PFSK-1 (cell line): ENCODE measurements around the gene KRT27.

Source experiments
- FOXP2 ChIP-seq: optimal IDR thresholded peaks from 2 replicates; pipeline ENCODE3; 2011; ENCODE audit warnings: borderline replicate concordance, control low read depth, inconsistent platforms; ENCODE audit not compliant: insufficient read depth; ENCODE audit errors: extremely low read length, extremely low read depth
- POLR2AphosphoS5 ChIP-seq: IDR thresholded peaks from 2 replicates; pipeline ENCODE4 v1.6.1; 2012; ENCODE audit warnings: low read depth, mild to moderate bottlenecking, control low read depth, low read length, moderate library complexity
- TAF1 ChIP-seq: IDR thresholded peaks from 2 replicates; pipeline ENCODE4 v1.6.1; 2012; ENCODE audit warnings: low read length, control low read depth, borderline replicate concordance; ENCODE audit not compliant: insufficient read depth
- TF ChIP-seq, protein P1 (sequence below), 2 experiments: IDR thresholded peaks; 2 replicates each; pipeline versions ENCODE4 v1.6.1 to v1.8.0; 2011 to 2012; ENCODE audit warnings: low read depth in 2 of 2, low read length in 2 of 2, control low read depth in 1 of 2, inconsistent platforms in 1 of 2, mild to moderate bottlenecking in 1 of 2, moderate library complexity in 1 of 2; ENCODE audit not compliant: insufficient read depth in 1 of 2

DNA sequence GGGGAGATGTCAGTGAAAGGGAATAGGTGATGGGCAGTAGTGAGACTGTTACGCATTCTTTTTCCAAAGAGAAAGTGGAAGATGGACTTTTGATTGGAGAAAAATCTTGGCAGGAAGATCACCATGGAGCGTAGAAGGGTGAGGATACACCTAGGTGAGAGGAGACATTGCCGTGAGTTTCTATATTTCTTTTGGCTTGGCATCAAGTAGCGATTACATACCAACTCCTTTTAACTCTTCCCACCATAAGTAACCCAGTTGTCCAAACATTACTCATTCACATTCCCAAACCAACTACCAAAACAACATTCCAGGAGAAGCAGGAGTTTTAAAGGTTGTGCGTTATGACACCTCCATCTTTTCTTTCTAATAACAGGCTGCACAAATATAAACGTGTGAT lies 28.1 kb upstream of the KRT27 start:
- no peak for TF ChIP-seq POLR2AphosphoS5
- TF ChIP-seq TAF1, result no peak
- TF ChIP-seq, protein P1, sequence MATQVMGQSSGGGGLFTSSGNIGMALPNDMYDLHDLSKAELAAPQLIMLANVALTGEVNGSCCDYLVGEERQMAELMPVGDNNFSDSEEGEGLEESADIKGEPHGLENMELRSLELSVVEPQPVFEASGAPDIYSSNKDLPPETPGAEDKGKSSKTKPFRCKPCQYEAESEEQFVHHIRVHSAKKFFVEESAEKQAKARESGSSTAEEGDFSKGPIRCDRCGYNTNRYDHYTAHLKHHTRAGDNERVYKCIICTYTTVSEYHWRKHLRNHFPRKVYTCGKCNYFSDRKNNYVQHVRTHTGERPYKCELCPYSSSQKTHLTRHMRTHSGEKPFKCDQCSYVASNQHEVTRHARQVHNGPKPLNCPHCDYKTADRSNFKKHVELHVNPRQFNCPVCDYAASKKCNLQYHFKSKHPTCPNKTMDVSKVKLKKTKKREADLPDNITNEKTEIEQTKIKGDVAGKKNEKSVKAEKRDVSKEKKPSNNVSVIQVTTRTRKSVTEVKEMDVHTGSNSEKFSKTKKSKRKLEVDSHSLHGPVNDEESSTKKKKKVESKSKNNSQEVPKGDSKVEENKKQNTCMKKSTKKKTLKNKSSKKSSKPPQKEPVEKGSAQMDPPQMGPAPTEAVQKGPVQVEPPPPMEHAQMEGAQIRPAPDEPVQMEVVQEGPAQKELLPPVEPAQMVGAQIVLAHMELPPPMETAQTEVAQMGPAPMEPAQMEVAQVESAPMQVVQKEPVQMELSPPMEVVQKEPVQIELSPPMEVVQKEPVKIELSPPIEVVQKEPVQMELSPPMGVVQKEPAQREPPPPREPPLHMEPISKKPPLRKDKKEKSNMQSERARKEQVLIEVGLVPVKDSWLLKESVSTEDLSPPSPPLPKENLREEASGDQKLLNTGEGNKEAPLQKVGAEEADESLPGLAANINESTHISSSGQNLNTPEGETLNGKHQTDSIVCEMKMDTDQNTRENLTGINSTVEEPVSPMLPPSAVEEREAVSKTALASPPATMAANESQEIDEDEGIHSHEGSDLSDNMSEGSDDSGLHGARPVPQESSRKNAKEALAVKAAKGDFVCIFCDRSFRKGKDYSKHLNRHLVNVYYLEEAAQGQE (IDR thresholded peaks at IDR 0.05; ENCODE audit: insufficient read depth in 1 of 2, low read depth in 2 of 2, low read length in 2 of 2), result no peak
- TF ChIP-seq FOXP2, result no peak
